H9 (cell line): ENCODE results near the gene NRXN3. TPM values are rescaled to one million over a fixed set of nuclear protein-coding genes. Genes with fewer than 3 reads are reported as not detected.

Experiments used
- DNase-seq: peaks from one replicate; pipeline ENCODE4 v3.0.0-alpha.2; 2017
- H2AFZ ChIP-seq: one replicate; pipeline ENCODE4 v1.6.1; 2013; ENCODE audit warnings: mild to moderate bottlenecking, low read length, control low read depth, moderate library complexity
- H2AK5ac ChIP-seq: 2 replicates; pipeline ENCODE4 v1.6.1; 2013; ENCODE audit warnings: low read length, control low read depth, mixed read lengths; ENCODE audit not compliant: insufficient read length
- H2BK120ac ChIP-seq: one replicate; pipeline ENCODE4 v1.6.1; 2013; ENCODE audit warnings: low read depth, mild to moderate bottlenecking, low read length, control low read depth, inconsistent platforms; ENCODE audit not compliant: poor library complexity, severe bottlenecking
- H2BK12ac ChIP-seq: 2 replicates; pipeline ENCODE4 v1.6.1; 2013; ENCODE audit warnings: low read length, control low read depth, mixed read lengths, low read depth; ENCODE audit not compliant: insufficient read length
- H2BK15ac ChIP-seq: 2 replicates; pipeline ENCODE4 v1.6.1; 2013; ENCODE audit warnings: low read depth, low read length, control low read depth
- H2BK20ac ChIP-seq: one replicate; pipeline ENCODE4 v1.6.1; 2013; ENCODE audit warnings: low read depth, mild to moderate bottlenecking, low read length, control low read depth, inconsistent platforms; ENCODE audit not compliant: poor library complexity, severe bottlenecking
- H2BK5ac ChIP-seq: 2 replicates; pipeline ENCODE4 v1.6.1; 2013; ENCODE audit warnings: low read length, control low read depth, mixed read lengths; ENCODE audit not compliant: insufficient read length
- H3K14ac ChIP-seq: 2 replicates; pipeline ENCODE4 v1.6.1; 2013; ENCODE audit warnings: low read length, control low read depth; ENCODE audit not compliant: insufficient read depth
- H3K18ac ChIP-seq: 2 replicates; pipeline ENCODE4 v1.6.1; 2013; ENCODE audit warnings: low read depth, mild to moderate bottlenecking, mixed read lengths, low read length, control low read depth; ENCODE audit not compliant: insufficient read length
- H3K23ac ChIP-seq: 2 replicates; pipeline ENCODE4 v1.6.1; 2013; ENCODE audit warnings: low read length, control low read depth, mixed read lengths, low read depth; ENCODE audit not compliant: insufficient read length
- H3K23me2 ChIP-seq: 2 replicates; pipeline ENCODE4 v1.6.1; 2013; ENCODE audit warnings: low read depth, mild to moderate bottlenecking, mixed read lengths, low read length, control low read depth; ENCODE audit not compliant: insufficient read length, poor library complexity, severe bottlenecking
- H3K27ac ChIP-seq: 2 replicates; pipeline ENCODE4 v1.5.1; 2013; ENCODE audit warnings: low read length, control low read depth, mixed read lengths, low read depth; ENCODE audit not compliant: insufficient read length
- H3K27me3 ChIP-seq: 2 replicates; pipeline ENCODE4 v1.6.1; 2013; ENCODE audit warnings: low read length, control low read depth, inconsistent platforms; ENCODE audit not compliant: insufficient read depth
- H3K4ac ChIP-seq: 2 replicates; pipeline ENCODE4 v1.6.1; 2013; ENCODE audit warnings: low read depth, mild to moderate bottlenecking, control low read depth, inconsistent platforms, low read length, moderate library complexity
- H3K4me1 ChIP-seq: 2 replicates; pipeline ENCODE4 v1.6.1; 2013; ENCODE audit warnings: low read length, control low read depth, inconsistent platforms; ENCODE audit not compliant: insufficient read depth
- H3K4me2 ChIP-seq: 2 replicates; pipeline ENCODE4 v1.6.1; 2013; ENCODE audit warnings: low read length, control low read depth, mixed read lengths; ENCODE audit not compliant: insufficient read length, insufficient read depth
- H3K56ac ChIP-seq: 2 replicates; pipeline ENCODE4 v1.6.1; 2013; ENCODE audit warnings: low read depth, mild to moderate bottlenecking, mixed read lengths, low read length, control low read depth; ENCODE audit not compliant: insufficient read length
- H3K79me1 ChIP-seq: 2 replicates; pipeline ENCODE4 v1.6.1; 2013; ENCODE audit warnings: low read depth, mild to moderate bottlenecking, moderate library complexity, low read length, control low read depth, inconsistent platforms; ENCODE audit not compliant: insufficient read depth, poor library complexity, severe bottlenecking
- H3K79me2 ChIP-seq: 2 replicates; pipeline ENCODE4 v1.6.1; 2013; ENCODE audit warnings: low read length, control low read depth, inconsistent platforms; ENCODE audit not compliant: insufficient read depth
- H3K9ac ChIP-seq: 2 replicates; pipeline ENCODE4 v1.6.1; 2013; ENCODE audit warnings: low read length, control low read depth, mixed read lengths; ENCODE audit not compliant: insufficient read length; ENCODE audit errors: extremely low read depth
- H3K9me3 ChIP-seq: one replicate; pipeline ENCODE4 v1.6.1; 2013; ENCODE audit warnings: low read depth, low read length, inconsistent platforms; ENCODE audit not compliant: control insufficient read depth
- H3T11ph ChIP-seq: one replicate; pipeline ENCODE4 v1.6.1; 2013; ENCODE audit warnings: mild to moderate bottlenecking, low read length, control low read depth, inconsistent platforms
- H4K20me1 ChIP-seq: one replicate; pipeline ENCODE4 v1.6.1; 2013; ENCODE audit not compliant: control insufficient read depth, insufficient read length, insufficient read depth
- H4K5ac ChIP-seq: 2 replicates; pipeline ENCODE4 v1.6.1; 2013; ENCODE audit warnings: low read depth, mild to moderate bottlenecking, mixed read lengths, low read length, control low read depth; ENCODE audit not compliant: insufficient read length
- H4K8ac ChIP-seq: replicated peaks from 2 replicates; pipeline ENCODE4 v1.6.1; 2013; ENCODE audit warnings: low read length, control low read depth, mixed read lengths, low read depth; ENCODE audit not compliant: insufficient read length
- H4K91ac ChIP-seq: 2 replicates; pipeline ENCODE4 v1.6.1; 2013; ENCODE audit warnings: low read depth, mild to moderate bottlenecking, moderate library complexity, mixed read lengths, low read length, control low read depth; ENCODE audit not compliant: insufficient read length
- H3K27ac Mint-ChIP-seq, 3 experiments: 2 replicates in 2 of 3; 3 replicates in 1 of 3; pipeline ENCODE4 v1.8.0; 2020 to 2021; ENCODE audit warnings: mixed read lengths in 3 of 3, mild to moderate bottlenecking in 1 of 3, moderate library complexity in 1 of 3
- H3K27me3 Mint-ChIP-seq: 2 replicates; pipeline ENCODE4 v1.8.0; 2021; ENCODE audit warnings: low read depth, mild to moderate bottlenecking, moderate library complexity, mixed read lengths
- H3K36me3 Mint-ChIP-seq, 3 experiments: 2 replicates in 2 of 3; 3 replicates in 1 of 3; pipeline ENCODE4 v1.8.0; 2020 to 2021; ENCODE audit warnings: low read depth in 3 of 3, mixed read lengths in 3 of 3; ENCODE audit not compliant: insufficient read depth in 1 of 3
- H3K4me1 Mint-ChIP-seq, 2 experiments: 2 replicates each; pipeline ENCODE4 v1.8.0; 2020; ENCODE audit warnings: mixed read lengths in 2 of 2
- H3K4me3 Mint-ChIP-seq, 2 experiments: 2 replicates in 1 of 2; 3 replicates in 1 of 2; pipeline ENCODE4 v1.8.0; 2020 to 2021; ENCODE audit warnings: mild to moderate bottlenecking in 2 of 2, mixed read lengths in 2 of 2, moderate library complexity in 1 of 2
- H3K9me3 Mint-ChIP-seq, 2 experiments: 2 replicates in 1 of 2; 3 replicates in 1 of 2; pipeline ENCODE4 v1.8.0; 2020; ENCODE audit warnings: mild to moderate bottlenecking in 2 of 2, mixed read lengths in 2 of 2, moderate library complexity in 1 of 2
- CTCF ChIP-seq: fragments of 200-600 bp; sonication (generic); conservative IDR thresholded peaks from 3 replicates; pipeline ENCODE4 v1.8.0; 2021; ENCODE audit warnings: antibody characterized with exemption, mild to moderate bottlenecking
- WGBS: extraction: QIAGEN DNeasy Blood & Tissue Kit; methylation state at CpG from one replicate; pipeline ENCODE4 v1.1.7; 2013; ENCODE audit warnings: missing lambda C conversion rate, low lambda C conversion rate, mixed read lengths; ENCODE audit not compliant: insufficient read length; ENCODE audit errors: extremely low coverage; 5-methylcytosine and 5-hydroxymethylcytosine counted together
- total RNA-seq: library from RNA; stranded (reverse); gene quantifications from 2 replicates; pipeline ENCODE4 v1.2.1, GENCODE V29; 2021

NRXN3 gene
- total RNA-seq, 1 experiment from 2014 or later, result 1.8 TPM

GRCh38 chr14:78316052-78316451 is 145.9 kb downstream of the NRXN3 start:
- H3K4me1 Mint-ChIP-seq, result peaks cover 39 to 49% of the 10 kb centered on the region in 2 experiments
- no CpG with 5 or more reads among the region's 1 CpG for WGBS
- no peak overlapping the region; a peak in 1 of 5 replicates for H3K4me3 Mint-ChIP-seq
- H2BK12ac ChIP-seq, result no peak overlapping the region
- peak overlapping the region in 2 of 3 experiments; percentile 15 to 83; a peak in 4 of 7 replicates for H3K27ac Mint-ChIP-seq
- H3K14ac ChIP-seq, result no peak overlapping the region
- H2AK5ac ChIP-seq, result no peak overlapping the region
- no peak overlapping the region for H2BK20ac ChIP-seq
- no peak overlapping the region for H4K91ac ChIP-seq
- H2BK15ac ChIP-seq, result no peak overlapping the region
- no peak overlapping the region for H3K56ac ChIP-seq
- no peak overlapping the region for H3K4ac ChIP-seq
- DNase-seq, result no peak
- H2BK120ac ChIP-seq, result no peak overlapping the region
- H3K27ac ChIP-seq, result no peak overlapping the region
- H3K79me2 ChIP-seq, result no peaks in the 10 kb centered on the region
- no peak overlapping the region for H4K5ac ChIP-seq
- H3K79me1 ChIP-seq, result no peaks in the 10 kb centered on the region
- H2AFZ ChIP-seq, result no peak overlapping the region
- no peaks in the 10 kb centered on the region for H3K36me3 Mint-ChIP-seq
- H3K9ac ChIP-seq, result no peak overlapping the region
- H4K20me1 ChIP-seq, result no peaks in the 10 kb centered on the region
- no peak overlapping the region for H3K23ac ChIP-seq
- TF ChIP-seq CTCF, result no peak
- no peak overlapping the region for H3K4me2 ChIP-seq
- no peaks in the 10 kb centered on the region for H3K9me3 Mint-ChIP-seq
- no peak overlapping the region for H2BK5ac ChIP-seq
- H3K27me3 Mint-ChIP-seq, result no peaks in the 10 kb centered on the region
- H3K18ac ChIP-seq, result no peak overlapping the region
- H3K23me2 ChIP-seq, result no peaks in the 10 kb centered on the region
- H3T11ph ChIP-seq, result no peak overlapping the region
- no peaks in the 10 kb centered on the region for H3K9me3 ChIP-seq
- no peaks in the 10 kb centered on the region for H3K4me1 ChIP-seq
- H3K27me3 ChIP-seq, result no peaks in the 10 kb centered on the region
- H4K8ac ChIP-seq, result no peak overlapping the region
